ENCODE results near the gene EFL1. TPM values are rescaled to one million over a fixed set of nuclear protein-coding genes. Genes with fewer than 3 reads are reported as not detected.

The EFL1 gene
- polyA plus RNA-seq, 1 donor from 2014 or later: 16.8 TPM

DNA sequence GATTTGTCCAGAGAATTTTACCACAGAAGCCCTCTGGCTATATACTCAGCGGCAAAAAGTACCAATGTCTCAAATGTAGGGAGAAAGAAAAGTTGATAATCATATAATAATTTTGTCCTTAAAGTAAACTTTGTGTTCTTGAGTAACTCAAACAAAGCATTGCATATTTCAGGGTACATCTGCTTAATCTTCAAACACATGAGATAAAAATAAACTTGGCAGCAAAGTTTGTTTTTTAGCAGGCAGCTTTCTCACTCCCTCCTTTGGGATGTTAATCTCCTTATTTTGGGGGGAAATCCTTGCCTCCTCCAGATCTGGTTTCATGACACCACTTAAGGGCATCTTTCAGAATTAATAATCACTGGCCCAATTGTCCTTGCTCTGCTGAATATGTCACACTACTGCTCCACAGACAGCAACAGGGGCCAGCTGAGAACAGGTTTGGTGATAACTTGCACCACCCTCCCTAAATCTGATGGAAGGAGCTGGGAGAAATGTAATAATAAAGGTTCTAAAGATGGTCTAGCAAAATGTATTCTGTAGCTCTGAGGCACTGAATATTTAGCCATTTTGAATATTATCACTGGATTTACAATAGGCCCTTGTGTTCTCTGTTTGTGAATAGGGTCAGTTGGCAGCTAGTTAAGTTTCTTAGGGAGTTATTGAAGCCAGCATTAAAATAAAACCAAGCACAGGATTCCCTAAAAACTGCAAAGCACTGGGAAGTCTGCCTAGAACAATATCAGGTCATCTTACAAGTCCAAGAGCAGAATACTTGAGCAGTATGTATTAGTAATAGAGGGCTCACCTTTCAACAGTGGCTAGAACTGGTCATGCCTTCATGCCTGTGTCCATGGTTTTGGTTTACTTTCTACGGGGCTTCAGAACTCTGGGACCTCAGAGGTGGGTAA is 79.2 kb downstream of the EFL1 start:
- H3K9ac ChIP-seq (ENCODE audit: low read length): no peak overlapping the region
- no peak overlapping the region for H3K27ac ChIP-seq (ENCODE audit: low read length)

DNA sequence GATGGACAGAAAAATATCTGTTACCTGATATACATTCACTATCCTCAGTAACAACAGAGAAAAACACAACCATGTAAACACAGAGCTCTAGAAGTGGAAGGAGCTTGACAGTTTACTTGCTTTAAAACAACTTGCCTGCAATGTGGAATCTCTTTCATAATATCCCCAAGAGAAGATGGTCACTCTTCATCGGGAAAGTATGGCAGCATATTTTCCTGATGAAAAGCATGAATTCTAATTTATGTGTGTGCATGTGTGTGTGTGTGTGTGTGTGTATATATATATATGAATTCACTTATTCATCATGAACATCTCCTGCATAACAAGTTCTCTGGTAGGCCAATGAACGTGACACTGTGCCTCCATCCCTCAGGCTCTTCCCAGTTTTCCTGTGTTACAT is 81.2 kb downstream of the EFL1 start:
- no peak overlapping the region for H2AFZ ChIP-seq (ENCODE audit: low read depth, low read length)
- no peak overlapping the region for H3K9ac ChIP-seq (ENCODE audit: low read length)
- no peaks in the 10 kb centered on the region for H3K27me3 ChIP-seq (ENCODE audit: insufficient read depth, low read depth, low read length)
- no peak overlapping the region for H3K27ac ChIP-seq (ENCODE audit: low read length)
- H3K79me2 ChIP-seq (replicated peaks; ENCODE audit: insufficient read depth, low read length): no peaks in the 10 kb centered on the region
- no peaks in the 10 kb centered on the region for H3K36me3 ChIP-seq (ENCODE audit: insufficient read depth, low read length)
- H4K20me1 ChIP-seq (ENCODE audit: insufficient read depth): no peaks in the 10 kb centered on the region
- H3K4me2 ChIP-seq (ENCODE audit: low read length): no peak overlapping the region
- TF ChIP-seq, protein P1, sequence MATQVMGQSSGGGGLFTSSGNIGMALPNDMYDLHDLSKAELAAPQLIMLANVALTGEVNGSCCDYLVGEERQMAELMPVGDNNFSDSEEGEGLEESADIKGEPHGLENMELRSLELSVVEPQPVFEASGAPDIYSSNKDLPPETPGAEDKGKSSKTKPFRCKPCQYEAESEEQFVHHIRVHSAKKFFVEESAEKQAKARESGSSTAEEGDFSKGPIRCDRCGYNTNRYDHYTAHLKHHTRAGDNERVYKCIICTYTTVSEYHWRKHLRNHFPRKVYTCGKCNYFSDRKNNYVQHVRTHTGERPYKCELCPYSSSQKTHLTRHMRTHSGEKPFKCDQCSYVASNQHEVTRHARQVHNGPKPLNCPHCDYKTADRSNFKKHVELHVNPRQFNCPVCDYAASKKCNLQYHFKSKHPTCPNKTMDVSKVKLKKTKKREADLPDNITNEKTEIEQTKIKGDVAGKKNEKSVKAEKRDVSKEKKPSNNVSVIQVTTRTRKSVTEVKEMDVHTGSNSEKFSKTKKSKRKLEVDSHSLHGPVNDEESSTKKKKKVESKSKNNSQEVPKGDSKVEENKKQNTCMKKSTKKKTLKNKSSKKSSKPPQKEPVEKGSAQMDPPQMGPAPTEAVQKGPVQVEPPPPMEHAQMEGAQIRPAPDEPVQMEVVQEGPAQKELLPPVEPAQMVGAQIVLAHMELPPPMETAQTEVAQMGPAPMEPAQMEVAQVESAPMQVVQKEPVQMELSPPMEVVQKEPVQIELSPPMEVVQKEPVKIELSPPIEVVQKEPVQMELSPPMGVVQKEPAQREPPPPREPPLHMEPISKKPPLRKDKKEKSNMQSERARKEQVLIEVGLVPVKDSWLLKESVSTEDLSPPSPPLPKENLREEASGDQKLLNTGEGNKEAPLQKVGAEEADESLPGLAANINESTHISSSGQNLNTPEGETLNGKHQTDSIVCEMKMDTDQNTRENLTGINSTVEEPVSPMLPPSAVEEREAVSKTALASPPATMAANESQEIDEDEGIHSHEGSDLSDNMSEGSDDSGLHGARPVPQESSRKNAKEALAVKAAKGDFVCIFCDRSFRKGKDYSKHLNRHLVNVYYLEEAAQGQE (IDR thresholded peaks at IDR 0.05; ENCODE audit: borderline replicate concordance): no peak
- TF ChIP-seq RAD21 (conservative IDR thresholded peaks at IDR 0.05) (no peak), EP300 (conservative IDR thresholded peaks at IDR 0.05; ENCODE audit: poor library complexity, severe bottlenecking) (no peak), TAF1 (IDR thresholded peaks at IDR 0.05; ENCODE audit: low read depth) (no peak), POLR2AphosphoS5 (IDR thresholded peaks at IDR 0.05) (no peak), SMC3 (conservative IDR thresholded peaks at IDR 0.05; ENCODE audit: poor library complexity) (no peak)
- no peaks in the 10 kb centered on the region for H3F3A ChIP-seq (ENCODE audit: insufficient read depth, low read length, poor library complexity, severe bottlenecking)
- H3K4me3 ChIP-seq (ENCODE audit: low read length): no peak overlapping the region
- no peaks in the 10 kb centered on the region for H3K9me2 ChIP-seq (ENCODE audit: insufficient read depth, low read length)
- H3K9me3 ChIP-seq (ENCODE audit: low read length): no peaks in the 10 kb centered on the region

More for the DNA sequence above, 79.2 kb downstream of the EFL1 start:
- TF ChIP-seq, protein P1 (IDR thresholded peaks at IDR 0.05; ENCODE audit: borderline replicate concordance): no peak
- TF ChIP-seq RAD21 (conservative IDR thresholded peaks at IDR 0.05) (no peak), MXI1 (conservative IDR thresholded peaks at IDR 0.05; ENCODE audit: poor library complexity, severe bottlenecking) (no peak), SMC3 (conservative IDR thresholded peaks at IDR 0.05; ENCODE audit: poor library complexity) (no peak)
- H3F3A ChIP-seq (ENCODE audit: insufficient read depth, low read length, poor library complexity, severe bottlenecking): no peaks in the 10 kb centered on the region
- no peaks in the 10 kb centered on the region for H3K9me2 ChIP-seq (ENCODE audit: insufficient read depth, low read length)
- no peak overlapping the region for H2AFZ ChIP-seq (ENCODE audit: low read depth, low read length)
- H3K79me2 ChIP-seq (replicated peaks; ENCODE audit: insufficient read depth, low read length): no peaks in the 10 kb centered on the region
- no peak overlapping the region for H3K4me2 ChIP-seq (ENCODE audit: low read length)
- no peaks in the 10 kb centered on the region for H3K36me3 ChIP-seq (ENCODE audit: insufficient read depth, low read length)
- no peaks in the 10 kb centered on the region for H4K20me1 ChIP-seq (ENCODE audit: insufficient read depth)
- no peak overlapping the region for H3K4me3 ChIP-seq (ENCODE audit: low read length)
- no peaks in the 10 kb centered on the region for H3K27me3 ChIP-seq (ENCODE audit: insufficient read depth, low read depth, low read length)
- H3K9me3 ChIP-seq (ENCODE audit: low read length): no peaks in the 10 kb centered on the region
